Activated T-cell treated with anti-CD3 and anti-CD28 coated beads for 48 hours (primary cell): ENCODE data around the gene MAN2A2.

Source experiments
- DNase-seq: peaks from one replicate; pipeline ENCODE4 v3.0.0-alpha.2; 2020; ENCODE audit warnings: low read depth

MAN2A2 gene

DNA sequence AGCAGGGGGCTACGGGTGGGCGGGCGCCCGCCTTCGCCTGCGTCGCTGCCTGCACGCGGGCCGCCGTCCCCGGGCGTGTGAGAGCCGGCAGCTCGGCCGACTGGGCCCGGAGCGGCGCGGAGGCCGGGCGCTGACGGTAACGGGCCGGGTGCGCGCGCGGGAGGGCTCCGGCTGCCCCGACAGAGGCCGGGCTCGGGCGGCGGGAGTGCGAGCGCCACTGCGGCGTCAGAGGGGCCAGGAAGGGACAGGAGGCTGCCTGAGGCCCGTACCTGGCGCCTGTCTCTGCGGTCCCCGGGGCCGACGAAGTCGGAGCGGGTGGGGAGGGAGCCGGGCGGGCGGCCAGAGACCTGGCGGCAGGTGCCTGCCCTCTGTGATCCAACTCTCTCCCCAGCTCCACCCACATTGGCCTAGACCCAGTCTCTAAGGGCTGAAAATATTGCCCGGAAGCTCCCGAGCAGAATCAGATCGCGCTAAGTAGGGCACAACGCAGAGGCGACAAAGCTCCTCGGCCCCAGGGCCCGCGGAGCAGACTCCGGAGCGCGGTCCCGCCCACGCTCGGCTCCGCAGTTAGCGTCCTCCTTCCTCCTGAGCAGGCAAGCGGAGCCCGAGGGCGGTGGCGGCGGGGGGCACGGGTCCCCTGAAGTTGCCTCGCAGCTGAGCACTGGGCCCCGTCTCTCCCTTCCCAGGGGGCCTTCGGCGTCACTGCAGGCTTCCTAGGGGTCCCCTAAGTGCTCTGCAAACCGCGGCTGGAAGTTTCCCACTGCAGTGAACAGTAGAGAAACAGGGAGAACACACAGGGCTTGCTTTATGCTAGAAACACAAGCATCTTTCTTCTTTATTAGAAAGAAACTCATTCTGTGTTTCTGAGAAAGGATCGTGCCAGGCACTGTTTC lies at the start of gene MAN2A2:
TSS of gene MAN2A2 (plus strand) at position 463 of the 893 bp plus-strand sequence. CDS start 906 bp downstream, outside the sequence.
- peak; percentile 81 for DNase-seq

DNA sequence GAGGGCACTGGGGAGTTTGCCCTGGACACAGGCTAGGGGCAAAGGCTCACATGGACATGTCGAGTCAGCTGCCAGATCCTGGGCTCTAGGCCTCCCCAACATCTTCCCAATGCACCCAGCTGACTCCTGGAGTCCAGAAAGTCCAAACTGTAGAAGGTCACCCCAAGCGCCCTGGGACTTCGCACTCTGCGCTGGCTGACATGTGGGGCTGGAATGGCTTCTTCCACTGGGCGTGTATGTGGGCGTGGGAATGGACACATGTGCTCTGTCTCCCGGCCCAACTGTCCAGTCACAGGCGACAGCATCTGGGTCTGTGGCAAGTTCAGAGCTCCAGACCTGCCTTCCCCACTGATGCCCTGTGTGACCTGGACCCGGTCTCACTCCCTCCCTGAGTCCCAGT lies 48.0 kb upstream of the MAN2A2 start:
- no peak for DNase-seq

DNA sequence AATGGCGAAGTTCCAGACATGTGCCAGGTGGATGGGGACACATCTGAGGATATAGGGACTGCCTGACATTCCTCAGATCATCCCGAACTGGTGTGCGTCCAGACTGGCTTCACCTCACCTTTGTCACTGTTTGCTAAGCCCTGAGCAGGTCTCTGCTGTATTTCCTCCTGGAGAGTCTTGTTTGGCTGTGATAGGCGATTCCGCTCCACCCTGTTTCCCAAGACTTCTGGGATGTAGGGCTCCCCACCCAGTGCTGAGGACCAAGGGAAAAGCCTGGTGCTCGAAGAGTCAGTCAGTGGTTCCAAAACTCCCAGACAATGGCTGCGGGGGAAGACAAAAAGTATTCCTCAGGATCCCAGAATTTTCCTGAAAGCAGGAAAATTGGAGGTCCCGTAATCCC lies 45.8 kb upstream of the MAN2A2 start:
- DNase-seq, result no peak

DNA sequence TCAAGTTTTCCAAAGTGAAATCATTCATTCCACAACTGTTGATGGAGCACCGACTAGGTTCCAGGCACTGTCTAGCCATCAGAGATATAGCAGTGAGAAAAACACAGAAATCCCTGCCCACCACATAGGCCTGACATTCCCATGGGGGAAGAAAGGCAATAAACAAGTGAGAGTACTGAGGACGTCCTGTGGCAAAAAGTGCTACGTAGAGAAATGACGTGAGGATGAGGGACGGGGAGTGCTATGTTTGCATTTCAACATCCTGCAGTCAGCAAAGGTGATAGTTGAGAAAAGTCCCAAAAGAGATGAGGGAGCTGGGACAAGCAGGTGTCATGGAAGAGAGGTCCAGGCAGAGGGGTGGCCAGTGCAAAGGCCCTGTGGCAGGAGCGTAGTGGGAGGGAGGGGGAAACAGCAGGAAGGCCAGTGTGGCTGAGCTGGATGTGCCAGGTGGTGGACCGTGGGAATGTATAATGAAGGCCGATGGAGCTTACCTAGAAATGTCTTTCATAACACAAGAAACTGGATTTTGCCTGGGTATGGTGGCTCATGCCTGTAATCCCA lies 45.1 kb upstream of the MAN2A2 start:
- no peak for DNase-seq

DNA sequence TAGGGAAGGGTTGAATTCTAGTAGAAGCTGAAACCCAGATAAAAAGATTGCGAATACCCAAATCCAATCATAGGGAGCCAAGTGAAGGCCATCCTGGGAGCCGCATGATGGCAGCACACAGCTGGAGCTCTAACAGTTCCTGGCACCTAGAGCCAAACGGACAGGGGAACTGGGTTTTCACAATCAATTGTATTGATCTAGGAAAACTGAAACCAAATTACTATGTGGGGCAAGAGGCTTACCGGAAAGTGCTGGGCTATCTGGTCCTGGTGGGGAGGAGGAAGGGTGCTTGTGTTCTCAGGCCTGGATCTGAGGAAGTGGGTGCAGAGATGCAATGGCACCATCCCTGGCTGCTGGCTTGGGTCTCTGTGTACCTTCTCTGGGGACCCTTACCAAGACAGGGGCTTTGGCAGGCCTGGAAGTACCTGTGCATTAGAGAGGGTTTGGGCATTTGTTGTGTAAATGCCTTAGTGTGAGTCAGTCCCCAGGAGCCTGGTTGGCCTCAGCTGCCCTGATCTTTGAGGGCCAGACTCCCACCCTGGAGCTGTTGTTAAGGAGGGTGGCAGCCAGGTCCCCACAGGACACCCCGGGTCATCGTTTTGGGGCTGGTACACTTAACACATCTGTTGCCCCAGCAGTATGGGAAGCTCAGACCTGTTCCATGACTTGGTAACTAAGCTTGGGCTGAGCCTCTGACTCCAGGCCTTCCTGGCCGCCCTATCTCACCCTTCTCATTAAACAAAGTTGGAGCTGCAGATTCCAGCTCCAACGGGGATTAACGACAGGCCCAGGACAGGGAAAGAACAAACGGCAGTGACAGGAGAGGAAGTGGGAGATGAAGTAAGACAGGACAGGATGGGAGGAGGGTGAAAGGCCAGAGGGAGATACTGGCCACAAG lies 43.6 kb upstream of the MAN2A2 start:
- no peak for DNase-seq

DNA sequence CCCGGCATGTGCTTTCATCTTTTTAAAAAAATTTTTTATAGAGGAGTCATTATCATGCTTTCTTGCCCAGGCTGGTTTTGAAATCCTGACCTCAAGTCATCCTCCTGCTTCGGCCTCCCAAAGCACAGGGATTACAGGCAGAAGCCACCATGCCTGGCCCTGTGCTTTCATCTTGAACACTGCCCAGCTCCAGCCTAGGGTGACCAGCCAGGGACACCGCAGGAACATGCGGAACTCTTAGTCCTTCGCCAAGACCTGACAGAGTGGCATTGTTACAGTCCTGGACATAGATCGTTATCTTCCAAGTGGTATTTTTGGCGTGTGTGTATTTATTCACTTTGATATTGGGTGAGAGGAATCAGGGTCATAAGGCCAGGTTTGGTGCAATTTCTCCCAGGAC lies 42.7 kb upstream of the MAN2A2 start:
- DNase-seq, result no peak

DNA sequence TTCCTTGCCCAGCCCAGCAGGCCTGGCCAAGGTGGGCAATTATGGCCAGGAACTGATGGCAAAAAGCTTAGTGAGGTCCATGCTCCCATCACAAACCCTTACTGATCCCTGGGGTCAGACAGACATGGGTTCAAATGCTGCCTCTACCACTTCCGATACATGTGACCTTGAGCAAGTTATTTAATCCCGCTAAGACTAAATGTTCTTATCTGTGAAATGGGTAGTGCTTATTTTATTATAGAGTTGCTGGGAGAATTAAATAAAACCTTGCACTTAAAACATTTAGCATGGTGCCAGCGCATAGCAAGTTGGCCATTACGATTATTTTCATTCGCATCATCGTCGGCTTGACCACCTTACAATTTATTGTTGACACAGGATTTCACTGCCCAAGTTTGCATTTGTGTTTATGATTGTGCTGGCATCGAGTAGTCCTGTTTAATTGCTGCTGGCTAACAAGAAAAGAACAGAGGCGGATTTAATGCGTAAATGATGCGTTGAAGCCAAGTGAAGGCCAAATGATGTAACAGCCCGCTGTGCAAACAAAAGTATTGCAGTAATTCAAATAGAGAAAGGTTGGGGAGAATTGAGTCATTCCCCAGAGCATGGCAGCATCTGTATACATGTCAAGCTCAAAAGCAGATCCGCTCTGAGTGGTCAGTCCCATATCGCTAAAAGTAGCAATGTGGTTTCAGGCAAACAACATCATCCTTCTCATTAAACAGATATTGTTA lies 42.0 kb upstream of the MAN2A2 start:
- DNase-seq, result no peak

DNA sequence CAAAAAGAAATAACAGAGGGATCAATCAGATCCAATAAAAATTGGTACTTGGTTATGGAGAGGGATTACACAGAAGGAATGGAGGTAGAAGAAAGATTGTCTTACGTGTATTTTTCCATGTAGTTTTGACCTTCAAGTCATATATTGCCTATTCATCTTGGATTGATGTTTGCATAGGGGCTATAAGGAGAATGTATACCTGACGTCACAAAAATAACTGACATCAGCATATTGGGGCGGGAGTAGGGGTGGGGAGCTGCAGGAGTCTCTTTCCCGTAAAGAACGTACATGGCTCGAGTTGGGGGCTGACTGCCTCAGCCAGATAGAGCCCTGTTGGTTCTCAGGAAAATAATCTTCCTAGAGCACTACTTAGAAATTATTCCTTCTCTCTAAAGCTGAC lies 40.6 kb upstream of the MAN2A2 start:
- no peak for DNase-seq

DNA sequence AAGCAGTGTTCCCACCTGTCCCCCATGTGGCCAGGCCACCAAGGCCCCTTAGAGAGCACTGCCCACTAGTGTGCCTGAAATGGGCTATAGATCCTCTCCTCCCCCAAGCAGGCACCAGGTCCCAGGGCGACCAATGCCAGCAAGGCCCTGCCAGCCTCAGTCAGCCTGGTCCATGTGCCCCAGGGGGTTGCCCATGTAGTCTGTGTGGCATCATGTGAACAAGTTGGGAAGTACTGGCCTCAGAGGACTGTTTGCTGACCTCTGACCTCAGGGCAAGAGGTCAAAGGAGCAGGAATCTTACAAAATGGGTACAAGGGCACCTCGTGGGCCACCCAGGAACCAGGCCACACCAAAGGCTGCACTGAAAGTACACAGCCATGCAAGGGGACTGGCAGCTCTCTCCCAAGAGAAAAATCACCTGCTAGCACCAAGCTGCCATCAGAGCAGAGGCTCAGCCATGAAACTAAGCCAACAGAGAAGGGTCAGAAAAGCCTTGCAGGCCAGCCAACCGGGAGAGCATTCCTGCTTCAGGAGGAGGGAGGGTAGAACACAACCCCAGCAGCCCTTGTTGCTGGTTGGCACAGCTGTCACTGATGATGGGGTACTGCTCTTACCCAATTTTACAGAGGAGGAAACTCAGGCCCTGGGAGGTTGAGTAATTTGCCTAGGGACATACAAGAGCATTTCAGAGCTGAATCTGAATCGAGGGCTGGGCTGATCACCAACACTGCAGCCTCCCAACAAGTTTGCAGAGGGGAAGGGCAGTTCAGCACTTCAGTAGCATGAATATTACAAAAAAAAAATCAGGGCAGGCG lies 39.9 kb upstream of the MAN2A2 start:
- no peak for DNase-seq

DNA sequence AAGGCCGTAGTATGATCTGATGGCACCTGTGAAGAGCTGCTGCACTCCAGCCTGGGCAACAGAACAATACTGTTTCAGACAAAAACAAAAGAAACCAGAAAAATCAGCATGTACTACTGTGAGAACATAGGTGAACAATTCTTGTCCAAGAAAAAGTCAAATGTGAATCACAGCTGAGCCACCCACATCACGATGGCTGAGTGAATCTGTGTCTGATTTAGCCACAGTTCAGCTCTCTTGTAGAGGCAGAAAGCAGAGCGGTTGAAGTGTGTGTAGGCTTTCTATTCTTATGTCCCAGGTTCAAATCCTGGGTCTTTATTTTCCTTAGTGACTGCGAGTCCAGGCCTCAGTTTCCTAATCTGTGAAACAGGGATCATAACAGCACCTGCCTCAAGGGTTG lies 39.1 kb upstream of the MAN2A2 start:
- DNase-seq, result no peak

DNA sequence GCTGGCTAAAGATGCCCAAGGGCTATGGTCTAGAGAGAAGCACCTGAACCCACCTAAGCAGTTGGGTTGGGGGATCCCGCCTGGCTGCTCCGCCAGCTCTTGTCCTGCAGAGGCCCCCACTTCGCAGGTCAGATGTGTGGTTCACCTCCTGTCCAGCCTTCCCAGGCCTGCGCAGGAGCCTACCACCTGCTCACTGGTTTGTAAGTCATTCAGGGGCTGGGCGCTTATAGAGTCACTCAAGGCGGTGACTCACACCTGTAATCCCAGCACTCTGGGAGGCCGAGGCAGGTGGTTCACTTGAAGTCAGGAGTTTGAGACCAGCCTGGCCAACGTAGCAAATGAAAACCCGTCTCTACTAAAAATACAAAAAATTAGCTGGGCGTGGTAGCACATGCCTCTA lies 38.6 kb upstream of the MAN2A2 start:
- DNase-seq, result no peak

DNA sequence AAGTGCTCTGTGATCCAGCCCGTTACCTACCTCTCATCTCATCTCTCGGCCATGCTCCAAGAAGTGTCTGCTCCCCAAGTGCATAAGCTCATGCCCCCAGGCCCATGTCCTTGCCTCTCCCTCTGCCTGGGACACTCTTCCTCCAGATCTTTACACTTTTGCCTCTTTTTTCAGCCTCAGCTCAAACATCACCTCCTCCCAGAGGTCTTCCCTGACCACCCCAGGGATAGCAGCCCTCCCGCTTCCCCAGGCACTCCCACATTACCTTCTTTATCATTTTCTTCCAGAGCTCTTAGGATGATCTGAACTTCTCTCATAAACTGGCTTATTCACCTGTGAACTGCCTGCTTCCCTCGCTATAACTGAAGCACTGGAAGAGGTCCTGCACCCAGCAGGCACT lies 37.4 kb upstream of the MAN2A2 start:
- no peak for DNase-seq

DNA sequence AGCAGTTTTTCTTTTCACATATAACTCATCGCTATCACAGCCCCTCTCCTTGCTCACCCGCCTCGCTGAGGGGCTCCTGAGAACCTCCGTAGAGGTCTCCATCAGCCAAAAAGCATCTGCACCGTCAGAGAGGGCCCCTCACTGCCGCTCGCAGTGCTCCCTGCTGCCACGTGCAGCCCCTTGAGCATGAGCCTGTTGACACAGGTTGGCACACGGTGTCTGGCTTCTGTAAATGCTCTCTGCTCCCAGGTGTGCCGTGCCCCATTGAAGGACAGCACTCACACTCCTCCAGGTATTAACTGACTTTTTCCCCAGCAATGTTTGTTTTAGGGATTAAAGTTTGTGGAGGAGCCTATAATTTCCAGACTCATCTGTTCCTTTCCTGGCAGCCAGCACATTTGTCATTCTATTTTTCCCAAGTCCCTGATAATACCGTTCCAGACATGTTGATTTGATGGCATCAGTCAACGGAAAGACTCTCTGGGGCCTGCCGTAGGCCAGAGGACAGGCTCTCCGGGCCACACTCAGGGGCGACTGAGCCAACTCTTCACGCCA lies 36.9 kb upstream of the MAN2A2 start:
- no peak for DNase-seq

DNA sequence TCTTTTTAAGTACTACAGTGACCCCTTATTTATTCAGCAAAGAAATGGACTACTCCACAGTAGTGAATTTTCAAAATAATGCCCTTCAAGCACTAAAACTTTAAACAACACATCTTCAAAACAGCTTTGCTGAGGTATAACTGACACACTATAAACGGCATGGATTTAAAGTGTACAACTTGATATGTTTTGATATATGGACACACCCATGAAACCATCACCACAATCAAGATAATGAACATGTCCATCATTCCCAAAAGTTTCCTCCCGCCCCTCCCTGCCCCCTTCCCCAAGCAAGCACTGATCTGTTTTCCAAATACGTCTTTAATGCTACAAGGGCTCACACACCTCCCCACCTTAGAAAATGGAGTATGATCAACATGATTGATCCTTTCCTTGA lies 36.3 kb upstream of the MAN2A2 start:
- DNase-seq, result no peak

DNA sequence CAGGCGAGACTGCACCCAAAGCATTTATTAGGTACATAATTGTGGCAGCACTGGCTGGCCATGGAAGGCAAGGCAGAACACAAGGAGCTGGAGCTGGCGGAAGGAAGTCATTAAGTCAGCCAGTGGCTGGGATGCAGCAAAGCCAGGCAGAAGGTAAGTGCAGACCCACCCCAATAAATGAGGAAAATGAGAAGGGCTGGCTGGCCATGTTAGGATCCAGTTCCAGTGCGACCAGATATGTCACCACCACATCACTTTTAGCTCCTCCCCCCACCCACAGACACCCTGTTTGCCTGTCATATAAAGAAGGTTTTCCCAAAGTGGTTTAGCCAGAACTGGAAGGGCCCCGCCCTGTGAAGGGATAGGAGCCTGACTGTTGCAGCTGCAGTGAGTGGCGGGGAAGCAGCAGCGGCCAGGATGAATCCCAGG lies 34.8 kb upstream of the MAN2A2 start, which contains the start of gene FURIN:
TSS of gene FURIN (plus strand) at position 328 of the 429 bp plus-strand sequence. CDS start 7,153 bp downstream, outside the sequence.
- DNase-seq, result no peak

DNA sequence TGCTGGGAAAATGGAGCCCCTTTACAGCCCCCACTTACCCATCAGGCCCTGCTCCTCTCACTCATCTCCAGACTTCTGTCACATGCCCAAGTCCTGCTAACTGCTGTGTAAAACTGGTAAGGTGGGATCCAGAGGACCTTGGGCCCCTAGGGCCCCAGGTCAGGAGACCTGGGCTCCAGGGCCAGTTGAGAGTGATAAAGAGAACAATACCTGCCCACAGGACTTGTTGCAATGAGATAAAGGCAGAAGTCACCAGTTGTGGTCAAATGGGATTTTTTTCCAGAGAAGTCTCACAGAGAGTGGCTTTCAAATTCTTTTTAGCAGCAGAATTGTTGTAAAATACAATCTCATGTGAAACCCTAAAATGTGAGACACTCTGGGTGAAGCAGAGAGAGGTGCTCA lies 34.0 kb upstream of the MAN2A2 start:
- no peak for DNase-seq

DNA sequence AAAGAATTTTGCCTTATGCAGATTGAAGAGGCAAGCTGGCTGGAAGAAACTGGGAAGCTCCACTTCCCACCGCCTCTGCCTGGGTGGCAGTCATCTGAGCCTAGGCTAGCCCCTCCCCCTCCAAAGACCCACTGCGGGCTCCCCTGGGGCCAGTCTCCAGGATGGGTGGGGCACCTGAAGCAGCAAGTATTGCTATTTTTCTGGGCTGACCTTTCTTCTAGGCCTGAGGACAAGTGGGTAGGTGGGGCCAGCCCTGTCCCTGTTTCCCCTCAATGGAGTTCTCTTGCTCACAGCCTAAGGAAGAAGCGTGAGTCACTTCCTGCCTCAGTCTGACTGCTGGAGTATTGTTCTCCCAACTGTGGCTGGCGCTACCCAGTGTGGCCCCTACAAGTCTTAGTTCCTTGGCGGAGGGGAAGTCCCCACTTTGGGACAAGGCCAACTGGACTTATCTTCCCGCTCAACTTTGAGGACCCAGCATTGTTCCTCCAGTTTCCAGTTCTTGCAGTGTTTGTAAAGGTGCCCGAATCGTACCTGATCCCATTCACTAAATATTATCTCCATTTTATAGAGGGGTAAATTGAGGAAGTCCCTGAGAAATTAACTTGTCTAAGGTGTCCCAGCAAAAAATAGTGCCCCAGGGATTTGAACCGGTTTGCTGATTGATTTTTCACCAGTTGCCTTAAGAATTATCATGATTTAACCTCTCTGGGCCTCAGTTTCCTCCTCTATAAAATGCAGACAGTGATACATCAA lies 33.3 kb upstream of the MAN2A2 start:
- DNase-seq, result no peak

DNA sequence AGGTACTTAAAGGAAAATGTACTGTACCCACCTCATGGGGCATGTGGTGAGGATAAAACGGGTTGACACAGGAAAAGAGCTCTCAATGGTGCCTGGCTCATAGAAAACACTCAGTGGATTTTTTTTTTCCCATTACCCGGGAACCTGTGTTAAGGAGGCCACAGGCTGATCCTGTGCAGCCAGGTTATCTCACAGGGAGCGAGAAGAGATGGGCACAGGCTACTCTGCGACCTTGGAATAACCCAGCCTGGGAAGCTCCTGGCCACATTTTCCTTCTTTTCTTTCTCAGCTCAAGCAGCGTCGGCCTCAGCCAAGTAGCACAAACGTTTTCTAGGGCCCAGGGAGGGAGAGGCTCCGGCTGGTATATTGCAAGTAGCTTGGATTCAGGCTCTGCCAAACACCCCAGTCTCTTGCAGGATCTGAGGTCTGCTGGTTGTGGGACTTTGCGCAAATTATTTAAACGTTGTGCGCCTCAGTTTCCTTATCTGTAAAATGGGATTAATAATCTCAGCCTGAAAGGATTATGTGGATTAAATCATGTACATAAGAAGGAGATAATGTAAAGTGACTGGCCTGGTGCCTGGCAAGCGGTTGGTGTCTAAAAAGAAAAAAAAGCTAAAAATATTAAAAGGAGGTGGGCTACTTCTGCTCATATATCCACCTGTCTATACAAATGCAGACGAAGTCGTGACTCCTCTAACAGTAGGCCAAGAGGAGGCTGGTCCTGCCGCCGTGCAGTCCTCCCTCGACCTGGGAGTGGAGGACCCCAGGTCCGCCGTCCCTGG lies 32.6 kb upstream of the MAN2A2 start:
- DNase-seq, result no peak

DNA sequence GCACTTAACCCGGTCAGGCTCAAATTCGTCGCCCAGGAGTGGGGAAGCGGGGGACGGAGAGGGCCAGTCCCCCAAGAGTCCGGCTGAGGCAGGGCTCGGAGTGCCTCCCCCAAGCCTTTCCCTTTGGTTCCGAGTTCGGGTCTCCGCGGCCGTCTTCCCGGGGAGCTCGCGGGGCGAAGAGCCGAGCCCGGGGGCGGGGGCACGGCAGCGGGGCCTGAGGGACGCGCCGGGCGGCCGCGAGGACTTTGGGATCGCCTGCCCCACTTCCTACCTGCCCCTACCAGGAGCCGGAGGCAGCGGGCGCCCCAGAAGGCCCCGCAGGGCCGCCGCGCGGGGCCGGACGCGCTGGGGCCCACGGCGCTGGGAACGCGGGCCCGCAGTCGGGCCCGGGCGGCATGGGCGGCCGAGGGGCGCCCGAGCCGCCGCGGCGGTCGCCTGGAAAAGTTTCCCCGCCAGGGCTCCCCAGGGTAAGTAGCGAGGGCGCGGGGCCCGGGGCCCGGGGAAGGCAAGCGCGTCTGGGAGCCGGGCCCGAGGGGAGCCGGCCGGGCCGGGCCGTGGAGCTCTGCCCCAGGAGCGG lies 31.9 kb upstream of the MAN2A2 start:
- no peak for DNase-seq
